HCT116 (cell line): ENCODE data around the gene JAK2. TPM values are rescaled to one million over a fixed set of nuclear protein-coding genes. Genes with fewer than 3 reads are reported as not detected.

Experiments used
- ATAC-seq: fragments of 200-7000 bp; cut with Tn5 transposase; 2 replicates; pipeline ENCODE4 v1.9.1; 2020; ENCODE audit warnings: mild to moderate bottlenecking, moderate library complexity
- BruUV-seq: library from RNA; stranded (reverse); fragments of 400-500 nt; replicated peaks from 2 replicates; lab custom pipeline; 2021; lab: Mats Ljungman, UMichigan
- CTCF ChIA-PET: fragments of 300-600 bp; sonication (Branson Sonifier 250); formaldehyde crosslinking; loops from one replicate; lab custom pipeline; 2021; ENCODE audit warnings: antibody characterized with exemption; lab: Charles Lee
- POLR2A ChIA-PET: fragments of 300-600, 350-600 bp; sonication (Branson Sonifier 250); formaldehyde crosslinking; loops from one replicate; lab custom pipeline; 2021; ENCODE audit warnings: antibody characterized with exemption; lab: Charles Lee
- RAD21 ChIA-PET, 2 experiments: fragments of 300-600 bp; sonication (Branson Sonifier 250); formaldehyde crosslinking; loops; one replicate each; lab custom pipeline; 2023; ENCODE audit warnings: low total read pairs in 2 of 2; ENCODE audit not compliant: uncharacterized antibody in 2 of 2, unreplicated experiment in 2 of 2, low non-redundant PET in 1 of 2; lab: Charles Lee
- DNase-seq: peaks from one replicate; pipeline ENCODE4 v3.0.0-alpha.2; 2010; ENCODE audit warnings: low read depth, low spot score
- H2AFZ ChIP-seq: fragments of 200-600 bp; shearing (Covaris generic), sonication (generic); 2 replicates; pipeline ENCODE4 v1.6.1; 2017; ENCODE audit warnings: low read depth, mixed run types, mixed read lengths, antibody characterized with exemption, low read length; ENCODE audit not compliant: poor library complexity, severe bottlenecking
- H3K27ac ChIP-seq: 2 replicates; pipeline ENCODE4 v1.5.1; 2012; ENCODE audit warnings: low read depth, low read length
- H3K27me3 ChIP-seq: fragments of 200-600 bp; sonication (generic); 2 replicates; pipeline ENCODE4 v1.6.1; 2016; ENCODE audit warnings: mixed run types, low read length, mixed read lengths; ENCODE audit not compliant: insufficient read depth
- H3K36me3 ChIP-seq, 2 experiments: fragments of 200-500 bp in 1 of 2; fragments of 200-600 bp in 1 of 2; sonication (Bioruptor generic) in 1 of 2; sonication (generic) in 1 of 2; 2 replicates each; pipeline versions ENCODE4 v1.5.1 to v1.6.1; 2014 to 2016; ENCODE audit warnings: low read length in 2 of 2, inconsistent platforms in 1 of 2, mixed read lengths in 1 of 2, mixed run types in 1 of 2; ENCODE audit not compliant: insufficient read depth in 2 of 2, control insufficient read depth in 1 of 2
- H3K4me1 ChIP-seq, 2 experiments: fragments of 200-600 bp in 1 of 2; sonication (generic) in 1 of 2; 2 replicates each; pipeline versions ENCODE4 v1.5.1 to v1.6.1; 2012 to 2017; ENCODE audit warnings: low read length in 2 of 2, inconsistent platforms in 1 of 2, mild to moderate bottlenecking in 1 of 2, mixed read lengths in 1 of 2, mixed run types in 1 of 2, moderate library complexity in 1 of 2; ENCODE audit not compliant: insufficient read depth in 2 of 2, control insufficient read depth in 1 of 2
- H3K4me2 ChIP-seq: fragments of 200-600 bp; sonication (generic); 2 replicates; pipeline ENCODE4 v1.6.1; 2017; ENCODE audit warnings: mixed run types, low read length, mixed read lengths
- H3K4me3 ChIP-seq, 2 experiments: fragments of 200-600 bp in 1 of 2; sonication (generic) in 1 of 2; replicated peaks in 1 of 2; 2 replicates each; pipeline ENCODE4 v1.5.1; 2011 to 2016; ENCODE audit warnings: low read length in 2 of 2, control low read depth in 1 of 2, low read depth in 1 of 2, mild to moderate bottlenecking in 1 of 2, mixed read lengths in 1 of 2, mixed run types in 1 of 2
- H3K79me2 ChIP-seq: fragments of 200-600 bp; sonication (generic); 2 replicates; pipeline ENCODE4 v1.6.1; 2017; ENCODE audit warnings: mild to moderate bottlenecking, mixed run types, low read length, moderate library complexity, mixed read lengths; ENCODE audit not compliant: insufficient read depth
- H3K9ac ChIP-seq: fragments of 200-600 bp; sonication (generic); 2 replicates; pipeline ENCODE4 v1.6.1; 2016; ENCODE audit warnings: low read length, mixed read lengths
- H3K9me2 ChIP-seq: fragments of 200-600 bp; sonication (generic), shearing (Covaris generic); 2 replicates; pipeline ENCODE4 v1.6.1; 2017; ENCODE audit warnings: mixed run types, mild to moderate bottlenecking, moderate library complexity; ENCODE audit not compliant: insufficient read depth
- H3K9me3 ChIP-seq, 2 experiments: fragments of 200-500 bp in 1 of 2; fragments of 200-600 bp in 1 of 2; sonication (Bioruptor generic) in 1 of 2; sonication (generic) in 1 of 2; 2 replicates each; pipeline ENCODE4 v1.6.1; 2014 to 2017; ENCODE audit warnings: low read length in 2 of 2, mixed read lengths in 2 of 2, inconsistent platforms in 1 of 2, low read depth in 1 of 2, mild to moderate bottlenecking in 1 of 2, mixed run types in 1 of 2, moderate library complexity in 1 of 2; ENCODE audit not compliant: control insufficient read depth in 1 of 2, insufficient read depth in 1 of 2
- H4K20me1 ChIP-seq: fragments of 200-600 bp; sonication (generic), shearing (Covaris generic); 2 replicates; pipeline ENCODE4 v1.6.1; 2017; ENCODE audit warnings: mixed run types, mild to moderate bottlenecking, moderate library complexity; ENCODE audit not compliant: insufficient read depth
- CBX3 ChIP-seq: IDR thresholded peaks from 2 replicates; pipeline ENCODE4 v1.6.1; 2012; ENCODE audit warnings: low read depth
- CEBPB ChIP-seq: IDR thresholded peaks from 2 replicates; pipeline ENCODE4 v1.6.1; 2012; ENCODE audit warnings: low read depth
- EGR1 ChIP-seq: IDR thresholded peaks from 2 replicates; pipeline ENCODE4 v1.6.1; 2012; ENCODE audit warnings: low read depth
- ELF1 ChIP-seq: IDR thresholded peaks from 2 replicates; pipeline ENCODE4 v1.6.1; 2012; ENCODE audit warnings: low read depth, borderline replicate concordance
- EZH2phosphoT487 ChIP-seq: fragments of 200-600 bp; IDR thresholded peaks from 2 replicates; pipeline ENCODE4 v1.6.1; 2018; ENCODE audit warnings: antibody characterized with exemption, borderline replicate concordance
- FOSL1 ChIP-seq: IDR thresholded peaks from 2 replicates; pipeline ENCODE4 v1.6.1; 2012; ENCODE audit warnings: low read depth
- JUND ChIP-seq: IDR thresholded peaks from 2 replicates; pipeline ENCODE4 v1.6.1; 2012
- POLR2A ChIP-seq: IDR thresholded peaks from 2 replicates; pipeline ENCODE4 v1.7.0; 2011; ENCODE audit warnings: borderline replicate concordance; ENCODE audit not compliant: insufficient read depth, insufficient read length; ENCODE audit errors: extremely low read depth
- POLR2AphosphoS5 ChIP-seq: IDR thresholded peaks from 2 replicates; pipeline ENCODE4 v1.6.1; 2011; ENCODE audit warnings: mild to moderate bottlenecking, low read depth, low read length, moderate library complexity
- RAD21 ChIP-seq: IDR thresholded peaks from 2 replicates; pipeline ENCODE4 v1.6.1; 2012; ENCODE audit warnings: low read depth, mild to moderate bottlenecking
- SIN3A ChIP-seq: IDR thresholded peaks from 2 replicates; pipeline ENCODE4 v1.6.1; 2012; ENCODE audit warnings: low read depth
- SP1 ChIP-seq: IDR thresholded peaks from 2 replicates; pipeline ENCODE4 v1.6.1; 2012; ENCODE audit warnings: low read depth
- SRF ChIP-seq: IDR thresholded peaks from 2 replicates; pipeline ENCODE4 v1.6.1; 2012; ENCODE audit warnings: low read depth
- TCF7L2 ChIP-seq: IDR thresholded peaks from 2 replicates; pipeline ENCODE4 v1.7.0; 2011; ENCODE audit warnings: borderline replicate concordance, inconsistent platforms; ENCODE audit not compliant: insufficient read depth, insufficient read length; ENCODE audit errors: extremely low read depth
- YY1 ChIP-seq: IDR thresholded peaks from 2 replicates; pipeline ENCODE4 v1.6.1; 2011; ENCODE audit warnings: low read length, low read depth, moderate library complexity, mild to moderate bottlenecking; ENCODE audit not compliant: insufficient replicate concordance; ENCODE audit errors: extremely low read depth
- ZFX ChIP-seq: fragments of 450-650 bp; IDR thresholded peaks from 2 replicates; pipeline ENCODE4 v1.6.1; 2017
- intact Hi-C: fragments of 100-400 bp; cut with micrococcal nuclease; formaldehyde crosslinking; loops from 2 replicates; pipeline ENCODE4 v1.10.0; 2022
- total RNA-seq: library from RNA; stranded (reverse); gene quantifications from one replicate; pipeline ENCODE4 v1.2.1, GENCODE V29; 2021; ENCODE audit not compliant: unreplicated experiment
- TF ChIP-seq, protein P1 (sequence below): IDR thresholded peaks from 2 replicates; pipeline ENCODE4 v1.6.1; 2012
- TF ChIP-seq, protein P2 (sequence below), 3 experiments: fragments of 200-600 bp in 1 of 3; sonication (generic) in 1 of 3; IDR thresholded peaks in 2 of 3; conservative IDR thresholded peaks in 1 of 3; 2 replicates each; pipeline ENCODE4 v1.5.1; 2012 to 2017; ENCODE audit warnings: low read depth in 2 of 3, low read length in 2 of 3, antibody characterized with exemption in 1 of 3, borderline replicate concordance in 1 of 3, control low read depth in 1 of 3, mild to moderate bottlenecking in 1 of 3, mixed read lengths in 1 of 3, mixed run types in 1 of 3, moderate library complexity in 1 of 3; ENCODE audit not compliant: insufficient read depth in 1 of 3
- TF ChIP-seq, protein P3 (sequence below): IDR thresholded peaks from 2 replicates; pipeline ENCODE4 v1.6.1; 2012
- TF ChIP-seq, protein P4 (sequence below): IDR thresholded peaks from 2 replicates; pipeline ENCODE4 v1.6.1; 2011; ENCODE audit warnings: mild to moderate bottlenecking, low read length, moderate library complexity; ENCODE audit not compliant: insufficient replicate concordance; ENCODE audit errors: extremely low read depth

JAK2 gene
- total RNA-seq, 1 experiment from 2014 or later, result 4.6 TPM

DNA sequence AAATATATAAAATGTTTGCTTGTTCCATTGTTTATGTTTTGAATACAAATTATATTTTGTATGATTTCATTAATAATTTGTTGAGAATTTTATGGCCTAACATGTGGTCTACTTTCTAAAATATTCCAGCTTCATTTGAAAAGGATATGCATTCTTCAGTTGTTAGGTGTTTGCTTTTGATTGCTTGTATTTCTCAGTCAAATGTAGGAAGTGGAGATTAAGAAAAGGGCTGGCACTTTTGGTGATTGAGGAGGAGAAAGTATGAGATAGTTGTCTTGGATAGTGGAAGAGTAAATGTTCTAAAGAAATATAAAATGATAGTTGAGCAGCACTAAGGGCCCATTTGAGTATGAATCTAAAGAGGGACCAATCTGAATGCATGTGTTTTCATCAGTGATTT is 23.1 kb downstream of the JAK2 start:
- H3K79me2 ChIP-seq, result peaks cover 8% of the 10 kb centered on the region; the same call in 1 of the 2 replicates
- no peak overlapping the region for H2AFZ ChIP-seq
- no TSS peak for BruUV-seq

More for the DNA sequence above, 23.1 kb downstream of the JAK2 start:
- no peak overlapping the region for H3K9ac ChIP-seq
- H4K20me1 ChIP-seq, result no peaks in the 10 kb centered on the region
- no peak for TF ChIP-seq YY1
- TF ChIP-seq ELF1, result no peak
- no peak for TF ChIP-seq ZFX
- no peak for TF ChIP-seq CBX3
- TF ChIP-seq POLR2AphosphoS5, result no peak
- TF ChIP-seq EZH2phosphoT487, result no peak
- no peak for TF ChIP-seq EGR1
- no peak for TF ChIP-seq FOSL1
- no peak for TF ChIP-seq SP1
- no peak for TF ChIP-seq SRF
- TF ChIP-seq, protein P1, sequence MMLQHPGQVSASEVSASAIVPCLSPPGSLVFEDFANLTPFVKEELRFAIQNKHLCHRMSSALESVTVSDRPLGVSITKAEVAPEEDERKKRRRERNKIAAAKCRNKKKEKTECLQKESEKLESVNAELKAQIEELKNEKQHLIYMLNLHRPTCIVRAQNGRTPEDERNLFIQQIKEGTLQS, result no peak
- TF ChIP-seq SIN3A, result no peak
- TF ChIP-seq RAD21, result no peak
- TF ChIP-seq JUND, result no peak
- TF ChIP-seq, protein P2, sequence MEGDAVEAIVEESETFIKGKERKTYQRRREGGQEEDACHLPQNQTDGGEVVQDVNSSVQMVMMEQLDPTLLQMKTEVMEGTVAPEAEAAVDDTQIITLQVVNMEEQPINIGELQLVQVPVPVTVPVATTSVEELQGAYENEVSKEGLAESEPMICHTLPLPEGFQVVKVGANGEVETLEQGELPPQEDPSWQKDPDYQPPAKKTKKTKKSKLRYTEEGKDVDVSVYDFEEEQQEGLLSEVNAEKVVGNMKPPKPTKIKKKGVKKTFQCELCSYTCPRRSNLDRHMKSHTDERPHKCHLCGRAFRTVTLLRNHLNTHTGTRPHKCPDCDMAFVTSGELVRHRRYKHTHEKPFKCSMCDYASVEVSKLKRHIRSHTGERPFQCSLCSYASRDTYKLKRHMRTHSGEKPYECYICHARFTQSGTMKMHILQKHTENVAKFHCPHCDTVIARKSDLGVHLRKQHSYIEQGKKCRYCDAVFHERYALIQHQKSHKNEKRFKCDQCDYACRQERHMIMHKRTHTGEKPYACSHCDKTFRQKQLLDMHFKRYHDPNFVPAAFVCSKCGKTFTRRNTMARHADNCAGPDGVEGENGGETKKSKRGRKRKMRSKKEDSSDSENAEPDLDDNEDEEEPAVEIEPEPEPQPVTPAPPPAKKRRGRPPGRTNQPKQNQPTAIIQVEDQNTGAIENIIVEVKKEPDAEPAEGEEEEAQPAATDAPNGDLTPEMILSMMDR (IDR thresholded peaks at IDR 0.05 in 2 of 3, conservative IDR thresholded peaks at IDR 0.05 in 1 of 3; ENCODE audit: borderline replicate concordance in 1 of 3, insufficient read depth in 1 of 3, low read depth in 2 of 3, low read length in 2 of 3), result no peak
- TF ChIP-seq, protein P3, sequence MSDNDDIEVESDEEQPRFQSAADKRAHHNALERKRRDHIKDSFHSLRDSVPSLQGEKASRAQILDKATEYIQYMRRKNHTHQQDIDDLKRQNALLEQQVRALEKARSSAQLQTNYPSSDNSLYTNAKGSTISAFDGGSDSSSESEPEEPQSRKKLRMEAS, result no peak
- TF ChIP-seq POLR2A, result no peak
- no peak for TF ChIP-seq TCF7L2
- no peak for TF ChIP-seq CEBPB
- TF ChIP-seq, protein P4, sequence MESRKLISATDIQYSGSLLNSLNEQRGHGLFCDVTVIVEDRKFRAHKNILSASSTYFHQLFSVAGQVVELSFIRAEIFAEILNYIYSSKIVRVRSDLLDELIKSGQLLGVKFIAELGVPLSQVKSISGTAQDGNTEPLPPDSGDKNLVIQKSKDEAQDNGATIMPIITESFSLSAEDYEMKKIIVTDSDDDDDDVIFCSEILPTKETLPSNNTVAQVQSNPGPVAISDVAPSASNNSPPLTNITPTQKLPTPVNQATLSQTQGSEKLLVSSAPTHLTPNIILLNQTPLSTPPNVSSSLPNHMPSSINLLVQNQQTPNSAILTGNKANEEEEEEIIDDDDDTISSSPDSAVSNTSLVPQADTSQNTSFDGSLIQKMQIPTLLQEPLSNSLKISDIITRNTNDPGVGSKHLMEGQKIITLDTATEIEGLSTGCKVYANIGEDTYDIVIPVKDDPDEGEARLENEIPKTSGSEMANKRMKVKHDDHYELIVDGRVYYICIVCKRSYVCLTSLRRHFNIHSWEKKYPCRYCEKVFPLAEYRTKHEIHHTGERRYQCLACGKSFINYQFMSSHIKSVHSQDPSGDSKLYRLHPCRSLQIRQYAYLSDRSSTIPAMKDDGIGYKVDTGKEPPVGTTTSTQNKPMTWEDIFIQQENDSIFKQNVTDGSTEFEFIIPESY, result no peak
- no peaks in the 10 kb centered on the region; a peak in 1 of 4 replicates for H3K9me3 ChIP-seq
- H3K4me1 ChIP-seq, result no peaks in the 10 kb centered on the region
- intact Hi-C loops, result no loop called here
- POLR2A ChIA-PET, result no interaction called here
- CTCF ChIA-PET, result no interaction called here
- no peaks in the 10 kb centered on the region for H3K36me3 ChIP-seq
- H3K27ac ChIP-seq, result no peak overlapping the region
- no peaks in the 10 kb centered on the region for H3K9me2 ChIP-seq
- RAD21 ChIA-PET, result no interaction called here
- no peaks in the 10 kb centered on the region for H3K27me3 ChIP-seq
- H3K4me2 ChIP-seq, result no peak overlapping the region
- DNase-seq, result no peak
- no peak for ATAC-seq
- H3K4me3 ChIP-seq, result no peak overlapping the region
